Stimulated activated naive CD8-positive, alpha-beta T cell treated with anti-CD3 and anti-CD28 coated beads, Interleukin-15, amount 100 ng/mL, for 72 hours (primary cell): ENCODE data around the gene OTUD7B.
A peak's percentile ranks its signal among the peaks of the same experiment; 100 is the strongest.
"Not testable (repeated sequence)": the region's sequence is repeated elsewhere in the genome, so short reads cannot be mapped to it uniquely, and the experiment has no call there.

Experiments
- ATAC-seq: fragments of 150-1000 bp; cut with Tn5 transposase; 2 replicates; pipeline ENCODE4 v1.10.0; 2021; ENCODE audit warnings: mild to moderate bottlenecking, moderate library complexity
- DNase-seq, 2 donors: peaks; one replicate each; pipeline ENCODE4 v3.0.0; 2021 to 2022
- H3K27ac Mint-ChIP-seq, 2 donors: one replicate each; pipeline ENCODE4 v1.8.0; 2022; ENCODE audit warnings: mild to moderate bottlenecking in 2 of 2, mixed read lengths in 2 of 2, moderate library complexity in 2 of 2
- H3K27me3 Mint-ChIP-seq: one replicate; pipeline ENCODE4 v1.8.0; 2022; ENCODE audit warnings: mixed read lengths
- H3K4me1 Mint-ChIP-seq: one replicate; pipeline ENCODE4 v1.8.0; 2022; ENCODE audit warnings: mild to moderate bottlenecking, mixed read lengths
- H3K4me3 Mint-ChIP-seq, 2 donors: one replicate each; pipeline ENCODE4 v1.8.0; 2022; ENCODE audit warnings: mild to moderate bottlenecking in 2 of 2, mixed read lengths in 2 of 2, moderate library complexity in 1 of 2
- H3K9me3 Mint-ChIP-seq, 2 donors: one replicate each; pipeline ENCODE4 v1.8.0; 2022; ENCODE audit warnings: mixed read lengths in 2 of 2

OTUD7B gene

GRCh38 chr1:149979245-149979971 lies 31.1 kb downstream of the OTUD7B start:
- ATAC-seq (peak; percentile 71), DNase-seq (no peak)
- Mint-ChIP-seq H3K4me3 (peak overlapping the region in 1 of 2 donors; percentile 3), H3K9me3 (no peaks in the 10 kb centered on the region), H3K4me1 (peaks cover 35% of the 10 kb centered on the region), H3K27ac (no peak overlapping the region), H3K27me3 (no peaks in the 10 kb centered on the region)

GRCh38 chr1:149978547-149979023 lies 31.9 kb downstream of the OTUD7B start:
- H3K4me1 Mint-ChIP-seq: peaks cover 35% of the 10 kb centered on the region
- no peaks in the 10 kb centered on the region for H3K9me3 Mint-ChIP-seq
- H3K4me3 Mint-ChIP-seq: no peak overlapping the region
- no peak overlapping the region for H3K27ac Mint-ChIP-seq
- no peak for DNase-seq
- no peak for ATAC-seq
- no peaks in the 10 kb centered on the region for H3K27me3 Mint-ChIP-seq

- Mint-ChIP-seq H3K4me1 (peaks cover 35% of the 10 kb centered on the region), H3K9me3 (no peaks in the 10 kb centered on the region), H3K4me3 (no peak overlapping the region), H3K27me3 (no peaks in the 10 kb centered on the region), H3K27ac (no peak overlapping the region)
- DNase-seq (no peak), ATAC-seq (no peak)
Observed at GRCh38 chr1:149977345-149977744, 33.2 kb downstream of the OTUD7B start.

- no peaks in the 10 kb centered on the region for H3K27me3 Mint-ChIP-seq
- no peak for ATAC-seq
- H3K4me1 Mint-ChIP-seq: no peaks in the 10 kb centered on the region
- no peak for DNase-seq
- H3K9me3 Mint-ChIP-seq: no peaks in the 10 kb centered on the region
- H3K4me3 Mint-ChIP-seq: no peak overlapping the region
- H3K27ac Mint-ChIP-seq: no peak overlapping the region
Observed at GRCh38 chr1:149972547-149972946, 38.0 kb downstream of the OTUD7B start.

GRCh38 chr1:149967646-149968045 lies 42.9 kb downstream of the OTUD7B start:
- Mint-ChIP-seq H3K27ac (no peak overlapping the region), H3K4me3 (no peak overlapping the region), H3K9me3 (no peaks in the 10 kb centered on the region), H3K27me3 (no peaks in the 10 kb centered on the region), H3K4me1 (peaks cover 5% of the 10 kb centered on the region)
- ATAC-seq: no peak
- no peak for DNase-seq

GRCh38 chr1:149967041-149967440 lies 43.5 kb downstream of the OTUD7B start:
- Mint-ChIP-seq H3K27ac (no peak overlapping the region), H3K27me3 (no peaks in the 10 kb centered on the region), H3K4me1 (peaks cover 11% of the 10 kb centered on the region), H3K9me3 (no peaks in the 10 kb centered on the region), H3K4me3 (no peak overlapping the region)
- ATAC-seq: no peak
- DNase-seq: no peak

- DNase-seq: no peak
- H3K27ac Mint-ChIP-seq: no peak overlapping the region
- H3K9me3 Mint-ChIP-seq: no peaks in the 10 kb centered on the region
- H3K27me3 Mint-ChIP-seq: no peaks in the 10 kb centered on the region
- no peak overlapping the region for H3K4me3 Mint-ChIP-seq
- peaks cover 14% of the 10 kb centered on the region for H3K4me1 Mint-ChIP-seq
- ATAC-seq: no peak
Observed at GRCh38 chr1:149966405-149966804, 44.1 kb downstream of the OTUD7B start.

GRCh38 chr1:149965440-149965839 lies 45.1 kb downstream of the OTUD7B start:
- Mint-ChIP-seq H3K9me3 (no peaks in the 10 kb centered on the region), H3K4me3 (no peak overlapping the region), H3K4me1 (peaks cover 14% of the 10 kb centered on the region), H3K27ac (no peak overlapping the region), H3K27me3 (no peaks in the 10 kb centered on the region)
- DNase-seq (no peak), ATAC-seq (no peak)

- H3K9me3 Mint-ChIP-seq: no peaks in the 10 kb centered on the region
- no peak for ATAC-seq
- no peaks in the 10 kb centered on the region for H3K27me3 Mint-ChIP-seq
- H3K4me1 Mint-ChIP-seq: peaks cover 14% of the 10 kb centered on the region
- H3K27ac Mint-ChIP-seq: no peak overlapping the region
- no peak overlapping the region for H3K4me3 Mint-ChIP-seq
- DNase-seq: no peak
Observed at GRCh38 chr1:149963358-149963757, 47.2 kb downstream of the OTUD7B start.

GRCh38 chr1:149962736-149963135 lies 47.8 kb downstream of the OTUD7B start:
- DNase-seq: no peak
- H3K4me1 Mint-ChIP-seq: peaks cover 14% of the 10 kb centered on the region
- no peak for ATAC-seq
- no peaks in the 10 kb centered on the region for H3K9me3 Mint-ChIP-seq
- no peaks in the 10 kb centered on the region for H3K27me3 Mint-ChIP-seq
- no peak overlapping the region for H3K4me3 Mint-ChIP-seq
- no peak overlapping the region for H3K27ac Mint-ChIP-seq

GRCh38 chr1:149962039-149962647 lies 48.4 kb downstream of the OTUD7B start:
- no peaks in the 10 kb centered on the region for H3K9me3 Mint-ChIP-seq
- peak; percentile 19 to 50 for DNase-seq
- H3K27ac Mint-ChIP-seq: peak overlapping the region in 1 of 2 donors; percentile 88
- ATAC-seq: peak; percentile 70
- peaks cover 14% of the 10 kb centered on the region for H3K4me1 Mint-ChIP-seq
- H3K27me3 Mint-ChIP-seq: no peaks in the 10 kb centered on the region
- no peak overlapping the region for H3K4me3 Mint-ChIP-seq

- H3K27ac Mint-ChIP-seq, H3K4me1 Mint-ChIP-seq, H3K27me3 Mint-ChIP-seq, H3K9me3 Mint-ChIP-seq, H3K4me3 Mint-ChIP-seq, DNase-seq, ATAC-seq: not testable (repeated sequence)
Observed at GRCh38 chr1:149957548-149957947, 53.0 kb downstream of the OTUD7B start.

- Mint-ChIP-seq H3K4me1 (no peaks in the 10 kb centered on the region), H3K27me3 (no peaks in the 10 kb centered on the region), H3K4me3 (no peak overlapping the region), H3K27ac (peak overlapping the region in 1 of 2 donors; percentile 61), H3K9me3 (peaks cover 0 to 4% of the 10 kb centered on the region in 2 donors)
- DNase-seq (no peak), ATAC-seq (no peak)
Observed at GRCh38 chr1:149949911-149950310, 60.6 kb downstream of the OTUD7B start.

- Mint-ChIP-seq H3K9me3 (no peaks in the 10 kb centered on the region), H3K4me1 (peaks cover 18% of the 10 kb centered on the region), H3K4me3 (no peak overlapping the region), H3K27ac (no peak overlapping the region), H3K27me3 (no peaks in the 10 kb centered on the region)
- DNase-seq (no peak), ATAC-seq (no peak)
Observed at GRCh38 chr1:149945206-149945605, 65.3 kb downstream of the OTUD7B start.

- DNase-seq (no peak), ATAC-seq (no peak)
- no peaks in the 10 kb centered on the region for H3K9me3 Mint-ChIP-seq
- H3K4me1 Mint-ChIP-seq: peaks cover 37% of the 10 kb centered on the region
- no peaks in the 10 kb centered on the region for H3K27me3 Mint-ChIP-seq
- H3K4me3 Mint-ChIP-seq: no peak overlapping the region
- no peak overlapping the region for H3K27ac Mint-ChIP-seq
Observed at GRCh38 chr1:149942885-149943284, 67.6 kb downstream of the OTUD7B start.

GRCh38 chr1:149942207-149942606 lies 68.3 kb downstream of the OTUD7B start:
- H3K9me3 Mint-ChIP-seq: no peaks in the 10 kb centered on the region
- peaks cover 44% of the 10 kb centered on the region for H3K4me1 Mint-ChIP-seq
- no peaks in the 10 kb centered on the region for H3K27me3 Mint-ChIP-seq
- no peak for ATAC-seq
- DNase-seq: no peak
- H3K4me3 Mint-ChIP-seq: no peak overlapping the region
- no peak overlapping the region for H3K27ac Mint-ChIP-seq
